HCEC 1CT (cell line): ENCODE data around the gene ATXN7L3.
"Not testable (repeated sequence)": the region's sequence is repeated elsewhere in the genome, so short reads cannot be mapped to it uniquely, and the experiment has no call there.

ENCODE experiments used
- DNase-seq: peaks from one replicate; pipeline ENCODE4 v3.0.0-alpha.2; 2017

The ATXN7L3 gene, protein sequence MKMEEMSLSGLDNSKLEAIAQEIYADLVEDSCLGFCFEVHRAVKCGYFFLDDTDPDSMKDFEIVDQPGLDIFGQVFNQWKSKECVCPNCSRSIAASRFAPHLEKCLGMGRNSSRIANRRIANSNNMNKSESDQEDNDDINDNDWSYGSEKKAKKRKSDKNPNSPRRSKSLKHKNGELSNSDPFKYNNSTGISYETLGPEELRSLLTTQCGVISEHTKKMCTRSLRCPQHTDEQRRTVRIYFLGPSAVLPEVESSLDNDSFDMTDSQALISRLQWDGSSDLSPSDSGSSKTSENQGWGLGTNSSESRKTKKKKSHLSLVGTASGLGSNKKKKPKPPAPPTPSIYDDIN

DNA sequence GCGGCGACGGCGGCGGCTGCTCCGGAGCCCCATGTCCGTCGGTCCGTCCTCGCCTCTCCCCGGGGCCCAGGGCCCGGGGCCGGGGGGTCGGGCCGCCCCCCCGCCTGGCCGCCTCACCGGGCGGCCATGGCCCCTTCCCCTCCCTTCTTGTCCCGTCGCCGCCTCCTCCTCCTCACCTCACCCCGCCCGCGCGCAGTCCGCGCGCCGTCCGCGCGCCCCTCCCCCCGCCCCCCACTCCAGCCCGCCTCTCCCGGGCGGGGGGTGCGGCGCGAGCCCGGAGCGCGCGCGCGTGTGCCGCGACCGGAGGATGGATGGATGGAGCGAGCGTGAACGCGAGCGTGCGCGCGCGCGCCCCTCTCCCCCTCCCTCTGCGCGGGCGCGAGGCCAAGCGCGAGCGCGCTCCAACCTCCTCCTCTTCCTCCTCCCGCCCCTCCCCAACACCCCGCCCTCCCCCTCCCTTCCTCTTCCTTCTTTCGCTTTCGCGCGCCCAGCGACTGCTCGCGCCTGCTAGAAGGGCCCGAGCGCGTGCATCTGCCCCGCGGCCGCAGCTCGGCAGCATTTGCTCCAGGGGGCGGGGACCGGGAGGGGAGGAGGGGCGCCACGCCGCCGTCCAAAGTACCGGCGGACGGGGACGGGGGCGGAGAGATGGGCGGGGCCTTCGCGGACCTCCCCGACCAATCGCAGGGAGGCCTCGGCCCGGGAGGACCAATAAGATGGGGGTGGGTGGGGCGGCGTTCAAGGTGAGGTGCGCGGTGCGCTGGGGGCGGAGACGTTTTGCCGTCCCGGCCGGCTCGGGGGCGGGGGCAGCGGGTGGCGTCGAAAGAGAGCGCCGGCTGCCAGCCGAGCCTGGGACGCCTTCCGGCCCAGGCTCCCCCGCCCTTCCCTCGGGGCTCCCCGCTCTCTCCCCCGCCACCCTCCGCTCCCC lies at the start of gene ATXN7L3:
ATXN7L3 (minus strand) TSS at position 332 of the 925 bp plus-strand sequence. CDS start 1,814 bp downstream, outside the sequence.
- peak; percentile 98 for DNase-seq

DNA sequence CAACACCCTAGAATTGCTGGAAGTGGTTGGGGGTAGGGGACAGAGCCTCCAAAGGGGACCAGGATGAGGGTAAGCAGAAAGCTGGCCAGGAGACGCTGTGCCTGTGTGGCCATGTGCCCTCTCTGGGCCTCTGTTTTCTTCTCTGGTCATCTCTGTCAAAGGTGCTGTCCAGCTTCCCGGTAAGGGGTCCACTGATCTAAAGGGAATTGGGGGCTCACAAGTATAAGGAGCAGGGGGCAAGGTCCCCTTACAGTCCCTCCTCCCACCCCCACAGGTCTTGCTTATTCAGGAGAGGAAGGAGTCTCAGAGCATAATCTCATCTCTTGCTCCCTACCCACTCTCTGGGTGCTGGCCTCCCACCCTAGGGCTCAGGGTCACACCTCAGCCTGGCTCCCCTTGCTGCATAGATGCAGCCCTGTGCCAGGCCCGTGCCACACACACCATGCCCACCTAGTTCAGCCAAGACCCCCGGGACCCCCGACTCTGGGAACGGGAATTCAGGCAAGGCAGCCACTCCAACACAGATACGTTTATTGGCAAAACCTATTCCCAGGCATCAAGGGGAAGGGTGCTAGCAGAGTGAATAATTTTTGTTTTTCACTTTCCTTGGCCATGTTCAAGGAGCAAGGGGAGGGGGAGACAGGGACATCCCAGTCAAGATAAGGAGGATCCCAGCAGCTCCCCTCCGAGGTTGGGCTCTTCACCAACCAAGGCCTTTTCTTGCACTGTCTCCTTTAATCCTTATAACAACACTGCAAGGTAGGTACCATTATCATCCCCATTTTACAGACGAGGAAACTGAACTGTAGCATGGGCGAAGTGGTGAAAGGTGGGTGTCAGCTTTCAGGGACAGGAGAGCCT lies 48.4 kb upstream of the ATXN7L3 start:
- DNase-seq, result no peak

DNA sequence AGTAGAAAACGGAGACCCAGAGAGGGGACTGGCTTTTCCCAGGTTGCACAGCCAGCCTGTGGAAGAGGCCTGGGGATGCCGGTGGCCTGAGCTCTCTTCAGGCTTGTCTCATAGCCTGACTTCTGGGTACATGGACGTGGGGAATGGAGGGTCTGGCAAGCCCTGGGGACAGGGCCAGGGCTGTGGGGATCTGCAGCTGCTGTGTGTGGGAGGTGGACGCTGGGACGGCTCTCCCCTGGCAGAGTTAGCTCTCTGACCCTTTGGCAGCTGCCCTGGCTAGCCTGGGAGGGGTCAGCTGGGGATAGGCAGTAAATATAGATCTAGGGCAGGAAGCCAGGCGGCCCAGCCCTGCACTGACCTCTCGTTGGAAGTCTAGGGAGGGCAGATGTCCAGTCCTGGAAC lies 47.8 kb upstream of the ATXN7L3 start:
- DNase-seq, result no peak

DNA sequence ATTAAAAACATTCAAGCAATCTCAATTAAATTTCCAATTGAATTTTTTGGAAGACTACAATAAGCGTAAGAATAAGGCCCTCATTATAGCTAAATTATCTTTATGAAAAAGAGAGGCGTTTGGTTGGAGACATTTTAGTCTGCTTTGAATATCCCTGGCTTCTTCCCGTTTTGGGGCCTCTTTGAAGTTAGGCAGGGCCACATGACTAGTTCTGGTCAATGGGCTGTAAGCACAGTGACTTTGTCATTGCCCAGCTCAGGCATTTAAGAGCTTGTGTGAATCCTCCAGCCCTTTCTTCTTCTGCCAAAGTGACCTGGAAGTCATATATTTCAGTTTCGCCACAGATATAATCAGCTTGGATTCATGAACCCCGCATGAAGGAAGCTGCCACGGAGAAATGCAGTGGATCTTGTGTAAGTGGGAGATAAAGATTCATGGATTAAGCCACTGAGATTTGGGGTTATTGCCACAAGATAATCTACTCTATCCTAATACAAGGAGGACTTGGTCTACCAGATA lies 41.5 kb upstream of the ATXN7L3 start:
- no peak for DNase-seq

DNA sequence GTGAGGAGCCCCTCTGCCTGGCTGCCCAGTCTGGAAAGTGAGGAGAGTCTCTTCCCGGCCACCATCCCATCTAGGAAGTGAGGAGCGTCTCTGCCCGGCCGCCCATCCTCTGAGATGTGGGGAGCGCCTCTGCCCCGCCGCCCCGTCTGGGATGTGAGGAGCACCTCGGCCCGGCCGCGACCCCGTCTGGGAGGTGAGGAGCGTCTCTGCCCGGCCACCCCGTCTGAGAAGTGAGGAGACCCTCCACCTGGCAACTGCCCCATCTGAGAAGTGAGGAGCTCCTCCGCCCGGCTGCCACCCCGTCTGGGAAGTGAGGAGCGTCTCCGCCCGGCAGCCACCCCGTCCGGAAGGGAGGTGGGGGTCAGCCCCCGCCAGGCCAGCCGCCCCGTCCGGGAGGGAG lies 38.2 kb upstream of the ATXN7L3 start:
- not testable (repeated sequence) for DNase-seq

DNA sequence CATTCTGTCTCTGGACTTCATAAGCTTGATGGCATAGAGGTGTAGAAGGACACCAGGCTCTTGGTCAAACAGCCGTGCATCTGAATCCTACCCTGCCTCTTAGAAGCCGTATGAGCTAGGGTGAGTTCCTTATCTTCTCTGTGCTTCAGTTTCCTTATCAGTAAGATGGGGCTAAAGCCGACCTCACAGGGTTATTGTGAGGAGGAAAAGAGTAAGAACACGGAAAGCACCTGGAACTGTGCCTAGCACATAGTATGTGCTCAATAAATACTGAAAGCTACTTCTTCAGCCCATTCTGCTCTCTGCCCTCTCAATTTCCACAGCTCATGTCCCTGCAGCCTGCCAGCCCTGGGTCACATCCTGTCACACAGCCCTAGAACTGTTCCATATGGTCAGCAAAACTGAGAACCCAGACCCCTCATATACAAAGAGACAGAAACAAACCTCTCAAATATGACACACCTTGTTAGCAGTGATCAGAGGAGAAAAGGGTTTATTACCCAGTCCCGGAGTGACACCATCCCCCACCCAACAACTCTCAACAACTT lies 36.8 kb upstream of the ATXN7L3 start:
- no peak for DNase-seq

DNA sequence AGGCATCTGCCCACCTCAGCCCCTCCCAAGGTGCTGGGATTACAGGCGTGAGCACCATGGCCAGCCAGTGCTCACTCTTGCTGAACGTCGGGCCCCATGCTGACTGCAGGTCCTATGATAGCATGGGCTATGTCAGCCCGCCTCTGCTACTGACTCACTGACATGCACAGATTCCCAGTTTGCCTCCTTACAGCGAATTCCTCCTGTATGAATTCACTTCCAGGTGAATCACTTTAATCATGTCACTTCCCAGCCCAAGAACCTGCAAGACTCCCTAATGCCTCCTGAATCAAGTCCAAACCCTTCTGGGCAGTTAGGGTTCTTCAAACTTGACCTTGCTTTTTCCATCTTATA lies 35.9 kb upstream of the ATXN7L3 start:
- DNase-seq, result peak; percentile 10

DNA sequence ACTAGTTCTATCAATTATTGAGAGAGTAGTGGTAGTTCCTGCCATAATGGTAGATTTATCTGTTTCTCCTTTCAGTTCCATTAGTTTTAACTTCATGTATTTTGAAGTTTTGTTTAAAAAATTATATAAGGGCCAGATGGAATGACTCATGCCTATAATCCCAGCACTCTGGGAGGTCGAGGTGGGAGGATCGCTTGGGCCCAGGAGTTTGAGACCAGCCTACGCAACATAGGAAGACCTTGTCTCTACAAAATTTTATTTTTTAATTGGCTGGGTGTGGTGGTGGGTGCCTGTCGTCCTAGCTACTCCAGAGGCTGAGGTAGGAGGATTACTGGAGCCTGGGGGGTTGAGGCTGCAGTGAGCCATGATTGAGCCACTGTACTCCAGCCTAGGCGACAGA lies 33.9 kb upstream of the ATXN7L3 start:
- DNase-seq, result no peak

DNA sequence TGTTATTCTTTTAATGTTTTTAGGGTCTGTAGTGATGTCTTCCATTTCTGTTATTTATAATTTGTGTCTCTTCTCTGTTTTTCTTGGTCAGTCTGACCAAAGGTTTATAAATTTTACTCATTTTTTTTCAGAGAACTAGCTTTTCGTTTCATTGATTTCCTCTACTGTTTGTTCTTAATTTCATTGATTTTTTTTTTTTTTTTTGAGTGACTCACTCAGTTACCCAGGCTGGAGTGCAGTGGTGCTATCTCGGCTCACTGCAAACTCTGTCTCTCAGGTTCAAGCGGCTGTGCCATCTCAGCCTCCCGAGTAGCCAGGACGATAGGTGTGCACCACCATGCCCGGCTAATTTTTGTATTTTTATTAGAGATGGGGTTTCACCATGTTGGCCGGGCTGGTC lies 32.4 kb upstream of the ATXN7L3 start:
- no peak for DNase-seq

DNA sequence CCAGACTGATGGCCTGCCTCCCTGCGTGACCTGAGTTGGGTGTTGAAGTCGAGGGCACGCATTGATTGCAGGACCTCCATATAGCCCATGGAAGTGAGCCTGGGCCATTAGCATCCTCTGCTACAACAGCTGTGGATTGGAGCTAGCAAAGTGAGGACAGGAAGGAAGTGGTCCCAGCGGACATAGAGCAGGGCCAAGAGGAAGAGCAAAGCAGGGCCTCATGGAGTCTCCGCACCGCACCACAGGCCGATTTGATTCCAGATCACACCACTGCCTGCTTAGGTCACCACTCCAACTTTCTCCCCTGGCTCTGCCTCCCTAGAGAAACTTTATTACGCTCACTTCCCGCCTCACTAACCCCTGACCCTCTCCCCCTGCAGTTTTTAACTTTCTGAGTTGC lies 30.5 kb upstream of the ATXN7L3 start:
- no peak for DNase-seq

DNA sequence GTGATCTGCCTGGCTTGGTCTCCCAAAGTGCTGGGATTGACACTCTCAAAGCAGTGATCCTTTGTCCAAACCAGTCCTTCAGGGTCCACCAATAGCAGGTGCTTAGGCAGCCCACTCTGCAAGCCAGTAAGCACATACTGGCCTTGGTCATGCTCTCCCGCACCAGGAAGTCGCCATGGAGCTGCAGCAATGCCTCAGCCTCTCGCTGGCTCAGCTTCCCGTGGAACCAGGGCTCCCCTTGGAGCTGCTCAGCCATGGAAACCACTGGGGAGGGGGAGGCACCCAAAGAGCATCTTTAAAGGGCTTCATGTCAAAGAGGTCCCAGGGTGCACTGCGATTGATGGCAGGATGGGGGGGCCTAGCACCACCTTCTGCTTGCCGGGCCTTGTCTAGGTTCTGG lies 29.4 kb upstream of the ATXN7L3 start:
- DNase-seq, result no peak

DNA sequence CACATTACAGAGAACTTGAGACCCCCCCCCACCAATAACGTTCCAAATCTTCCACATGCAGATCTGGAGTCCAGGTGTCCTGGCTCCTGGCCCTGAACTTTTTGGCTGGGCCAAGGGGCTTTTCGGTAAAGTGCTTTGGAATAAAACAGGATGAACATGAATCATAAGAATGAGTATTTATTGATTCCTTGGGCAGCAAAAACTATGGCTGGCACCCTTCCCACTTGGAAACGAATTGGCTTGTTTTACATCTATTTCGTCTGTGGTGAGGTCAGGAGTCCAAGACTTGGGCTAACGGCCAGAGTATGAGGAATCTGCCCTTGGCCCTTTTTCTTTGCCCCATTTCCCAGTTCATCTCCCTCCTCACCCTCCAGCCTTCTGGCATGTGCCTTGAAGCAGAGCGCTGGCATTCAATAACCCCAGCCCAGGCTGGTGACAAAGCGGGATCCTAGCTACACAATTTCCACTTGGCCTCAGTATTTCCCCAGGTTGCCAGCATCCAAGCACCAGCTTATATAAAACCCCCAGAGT lies 23.9 kb upstream of the ATXN7L3 start:
- peak; percentile 49 for DNase-seq

DNA sequence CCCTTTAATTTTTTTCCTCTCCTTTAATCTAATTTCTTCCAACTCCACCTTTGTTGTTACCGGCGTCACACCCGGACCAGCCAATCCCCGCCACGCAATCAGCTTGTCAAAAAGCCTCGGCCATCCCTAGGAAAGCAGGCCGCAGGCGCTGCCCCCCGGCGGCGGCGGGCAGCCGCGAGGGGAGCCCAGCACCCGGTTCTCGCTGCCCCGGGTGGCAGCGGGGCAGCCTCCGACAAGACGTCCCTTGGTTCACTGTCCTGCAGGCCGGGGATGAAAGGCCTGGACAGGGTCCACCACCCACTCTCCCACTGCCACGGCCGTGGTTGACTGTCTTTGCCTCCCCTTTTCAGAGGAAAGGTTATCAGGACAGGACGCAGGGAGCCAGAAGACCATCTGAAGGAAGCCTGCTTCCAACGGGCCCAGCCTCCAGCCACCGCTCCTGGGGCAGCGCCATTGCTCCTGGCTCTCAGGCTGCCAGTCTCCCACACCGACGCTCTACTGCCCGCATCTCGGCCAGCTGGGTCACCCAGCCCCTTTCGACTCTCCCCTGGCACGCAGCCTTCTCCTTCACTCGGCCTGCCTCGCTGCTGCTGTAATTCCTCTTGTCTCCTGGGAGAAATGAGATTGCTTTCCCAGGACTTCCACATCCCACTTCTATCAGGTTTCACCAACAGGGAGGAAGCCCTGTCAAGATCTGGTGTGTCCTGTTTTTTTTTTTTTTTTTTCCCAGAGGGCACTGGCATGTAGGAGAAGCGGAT lies 22.6 kb upstream of the ATXN7L3 start:
- DNase-seq, result peak; percentile 80

DNA sequence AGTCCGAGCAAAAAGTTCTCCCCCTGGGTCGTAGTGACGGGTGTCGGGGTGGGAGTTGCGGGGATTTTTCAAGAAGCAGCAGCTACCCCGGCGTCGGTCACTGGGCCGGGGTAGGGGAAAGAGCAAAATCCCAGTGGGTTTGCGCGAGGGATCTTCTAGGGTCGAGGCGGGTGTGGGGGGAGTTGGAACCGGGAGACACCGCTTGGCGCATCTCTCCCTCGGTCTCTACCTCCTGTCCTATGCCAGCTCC lies 22.1 kb upstream of the ATXN7L3 start:
- DNase-seq, result no peak

DNA sequence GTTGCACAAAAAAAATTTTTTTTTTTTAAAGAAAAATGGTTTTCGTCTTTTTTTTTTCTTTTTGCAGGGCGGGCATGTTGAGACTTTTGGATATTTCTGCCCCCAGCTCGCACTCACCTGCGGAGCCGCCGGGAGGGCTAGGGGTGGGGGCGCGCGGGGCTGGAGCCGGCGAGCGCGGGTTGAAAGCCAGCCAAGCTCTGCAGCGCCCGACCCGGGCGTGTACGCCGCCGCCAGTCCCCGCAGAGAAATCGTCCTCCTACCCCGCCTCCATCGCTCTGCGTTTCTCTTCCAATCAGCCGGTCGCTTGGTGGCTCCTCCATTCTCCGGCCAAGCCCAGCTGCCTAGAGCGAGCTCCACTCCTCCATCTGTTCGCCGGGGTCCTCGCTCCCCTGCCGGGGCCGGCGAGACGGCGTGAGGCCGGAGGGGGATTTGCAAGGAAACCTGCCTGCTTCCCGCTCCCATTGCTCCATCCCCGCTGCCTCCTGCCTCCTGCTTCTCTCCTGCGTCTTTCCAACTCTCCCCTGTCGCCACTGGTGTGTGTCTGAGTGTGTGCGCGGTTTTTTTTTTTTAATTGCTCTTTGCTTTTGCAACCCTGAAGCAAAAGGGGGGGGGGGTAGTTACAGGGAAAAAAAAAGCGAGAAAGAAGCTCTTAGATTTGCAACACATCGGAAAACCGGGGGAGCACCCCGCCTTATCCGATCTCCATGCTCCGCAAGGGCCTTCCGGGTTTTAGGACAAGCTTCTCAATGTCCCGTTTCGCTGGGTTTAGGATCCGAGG lies 21.6 kb upstream of the ATXN7L3 start:
- DNase-seq, result peak; percentile 77

DNA sequence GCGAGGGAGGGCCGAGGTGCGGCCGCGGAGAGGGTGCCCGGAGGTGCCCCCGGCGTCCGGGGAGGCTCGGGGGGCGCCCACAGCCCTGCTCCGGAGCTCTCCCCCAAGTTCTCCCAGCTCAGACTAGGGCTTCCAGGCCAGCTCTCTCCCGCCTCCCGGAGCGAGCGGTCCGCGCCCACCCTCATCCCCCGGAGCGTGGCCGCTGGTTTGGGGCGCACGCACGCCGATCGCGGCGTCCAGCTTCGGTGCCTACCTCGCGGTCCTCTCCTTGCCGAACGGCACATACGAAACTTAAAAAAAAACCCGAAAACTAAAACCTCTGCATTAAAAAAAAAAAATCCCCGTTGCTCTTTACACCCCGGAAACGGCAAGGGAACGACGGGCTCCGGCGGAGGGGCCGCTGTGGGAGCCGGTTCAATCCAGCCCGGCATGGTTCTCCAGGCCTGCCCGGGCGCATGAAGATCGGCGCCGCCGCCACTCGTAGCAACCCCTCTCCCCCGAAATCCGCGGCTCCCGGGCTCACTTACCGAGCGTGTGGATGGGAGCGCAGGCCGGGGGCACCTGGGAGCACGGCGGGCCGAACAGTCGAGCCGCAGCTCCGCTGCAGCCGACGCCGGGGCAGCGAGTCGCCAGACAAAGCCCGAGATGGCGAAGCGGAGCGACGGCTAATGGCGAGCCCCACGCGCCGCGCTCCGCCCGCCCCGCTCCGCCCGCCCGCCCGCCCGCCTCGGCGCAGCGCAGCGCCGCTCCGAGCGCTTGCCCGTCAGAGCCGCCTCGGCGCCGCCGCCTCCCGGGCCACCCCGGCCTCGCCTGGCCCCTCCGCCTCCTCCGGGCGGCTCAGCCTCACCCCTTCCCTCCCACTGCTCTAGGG lies 20.8 kb upstream of the ATXN7L3 start:
- peak; percentile 50 for DNase-seq

DNA sequence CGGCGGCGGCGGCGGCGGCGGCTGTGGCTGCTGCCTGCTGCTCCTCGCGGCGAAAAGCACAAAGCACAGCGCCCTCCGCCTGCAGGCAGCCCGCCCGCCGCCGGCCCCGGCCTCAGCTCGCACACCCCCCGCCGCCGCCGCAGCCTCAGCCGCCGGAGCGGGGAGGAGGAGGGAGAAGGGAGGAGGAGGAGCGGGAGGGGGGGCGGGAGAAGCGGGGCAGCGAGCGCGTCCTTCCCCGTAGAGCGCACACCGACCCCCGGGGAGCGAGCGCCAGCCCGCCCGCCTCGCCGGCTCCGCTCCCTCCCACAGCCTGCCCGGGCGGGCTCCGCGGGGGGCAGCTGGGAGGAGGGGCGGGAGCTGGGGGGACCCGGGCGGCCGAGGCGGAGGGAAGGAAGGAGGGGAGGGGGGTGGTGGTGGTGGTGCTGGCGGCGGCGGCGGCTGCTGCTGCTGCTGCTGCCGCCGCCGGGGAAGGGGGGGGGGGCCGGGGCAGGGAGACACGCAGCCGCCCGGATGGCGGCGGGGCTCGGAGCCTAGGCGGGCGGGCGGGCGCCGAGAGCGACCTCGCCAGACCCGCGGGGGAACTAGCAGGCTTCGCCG lies 20.0 kb upstream of the ATXN7L3 start, which contains the start of gene UBTF:
UBTF (minus strand) TSS at position 60 of the 597 bp plus-strand sequence. CDS start 1,446 bp downstream, outside the sequence.
- DNase-seq, result peak; percentile 67

DNA sequence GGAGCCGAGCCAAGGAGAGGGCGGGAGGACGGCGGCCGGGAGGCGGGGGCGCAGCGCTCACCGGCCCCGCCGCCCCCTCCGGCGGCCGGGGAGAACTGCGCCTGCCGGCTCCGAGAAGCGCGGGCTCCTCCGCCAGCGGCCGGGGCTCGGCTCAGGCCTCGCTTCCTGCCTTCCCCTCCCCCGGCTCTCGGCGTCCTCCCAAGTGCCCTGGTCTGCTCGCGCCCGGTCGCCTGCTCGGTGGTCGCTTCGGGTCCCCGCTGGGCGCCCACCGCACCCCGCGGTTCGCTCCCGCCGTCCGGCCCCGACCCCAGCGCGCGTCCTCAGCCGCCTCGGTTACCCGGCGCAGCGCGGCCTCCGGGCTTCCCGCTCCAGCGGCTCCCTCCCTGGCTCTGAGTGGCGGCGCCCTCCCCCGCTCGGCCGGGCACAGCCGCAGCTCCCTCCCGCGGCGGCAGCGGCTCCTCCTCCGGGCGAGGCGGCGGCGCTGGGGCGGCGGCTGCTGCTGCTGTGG lies 19.5 kb upstream of the ATXN7L3 start:
- DNase-seq, result peak; percentile 78
